Stimulated activated CD8-positive, alpha-beta memory T cell treated with anti-CD3 and anti-CD28 coated beads, Interleukin-12 subunit alpha, Interleukin-12 subunit beta, amount 100 ng/mL, for 24 hours (primary cell): ENCODE results near the gene C1orf87.
A peak's percentile ranks its signal among the peaks of the same experiment; 100 is the strongest.

ENCODE experiments used
- DNase-seq: peaks from one replicate; pipeline ENCODE4 v3.0.0-alpha.2; 2020; ENCODE audit errors: extremely low read depth

C1orf87 gene

GRCh38 chr1:59948990-59949389 is 124.6 kb downstream of the C1orf87 start:
- DNase-seq = no peak

DNA sequence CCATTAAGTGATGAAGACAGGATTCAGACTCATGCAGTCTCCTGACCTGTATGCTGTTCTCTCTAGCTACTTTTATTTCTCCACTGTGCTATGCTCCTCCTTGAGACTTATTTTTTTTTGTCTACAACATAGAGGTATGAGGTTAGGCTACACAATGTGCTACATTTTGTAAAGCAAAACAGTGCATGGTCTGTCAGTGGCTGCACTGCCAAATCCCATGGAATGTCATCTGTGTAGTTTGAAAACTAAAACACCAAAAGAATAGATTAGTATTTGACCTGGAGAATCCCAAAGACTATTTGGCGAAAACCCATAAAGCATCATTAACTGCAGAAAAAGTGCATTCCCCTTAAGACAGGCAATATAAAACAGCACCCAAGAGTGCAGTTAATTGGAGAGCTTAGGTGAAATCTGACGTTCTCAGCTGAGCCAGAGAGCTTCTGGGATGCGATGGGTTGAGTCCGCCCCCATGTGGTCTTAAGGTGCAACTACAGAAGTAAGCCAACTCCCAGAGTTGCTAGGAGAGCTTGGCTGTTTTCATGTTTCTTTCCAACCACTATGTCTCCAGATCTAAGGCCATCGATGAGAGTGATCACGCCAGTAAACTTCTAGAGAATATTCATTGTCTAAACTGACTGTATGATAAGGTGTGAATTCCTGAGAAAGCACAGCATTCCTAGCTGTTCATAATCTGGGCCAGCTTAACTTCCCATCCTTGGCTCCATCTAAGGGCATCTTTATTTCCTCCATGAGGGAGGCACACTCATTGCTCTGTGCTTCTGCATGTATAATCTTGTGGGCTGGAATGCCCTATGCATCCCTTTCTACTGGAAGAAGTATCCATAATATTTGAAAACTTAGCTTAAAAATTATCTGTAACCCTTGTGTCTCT is 126.3 kb downstream of the C1orf87 start:
- DNase-seq = peak; percentile 1

GRCh38 chr1:59945790-59946189 is 127.8 kb downstream of the C1orf87 start:
- DNase-seq = no peak
